ENCODE data around the gene PPP2R2C.

DNA sequence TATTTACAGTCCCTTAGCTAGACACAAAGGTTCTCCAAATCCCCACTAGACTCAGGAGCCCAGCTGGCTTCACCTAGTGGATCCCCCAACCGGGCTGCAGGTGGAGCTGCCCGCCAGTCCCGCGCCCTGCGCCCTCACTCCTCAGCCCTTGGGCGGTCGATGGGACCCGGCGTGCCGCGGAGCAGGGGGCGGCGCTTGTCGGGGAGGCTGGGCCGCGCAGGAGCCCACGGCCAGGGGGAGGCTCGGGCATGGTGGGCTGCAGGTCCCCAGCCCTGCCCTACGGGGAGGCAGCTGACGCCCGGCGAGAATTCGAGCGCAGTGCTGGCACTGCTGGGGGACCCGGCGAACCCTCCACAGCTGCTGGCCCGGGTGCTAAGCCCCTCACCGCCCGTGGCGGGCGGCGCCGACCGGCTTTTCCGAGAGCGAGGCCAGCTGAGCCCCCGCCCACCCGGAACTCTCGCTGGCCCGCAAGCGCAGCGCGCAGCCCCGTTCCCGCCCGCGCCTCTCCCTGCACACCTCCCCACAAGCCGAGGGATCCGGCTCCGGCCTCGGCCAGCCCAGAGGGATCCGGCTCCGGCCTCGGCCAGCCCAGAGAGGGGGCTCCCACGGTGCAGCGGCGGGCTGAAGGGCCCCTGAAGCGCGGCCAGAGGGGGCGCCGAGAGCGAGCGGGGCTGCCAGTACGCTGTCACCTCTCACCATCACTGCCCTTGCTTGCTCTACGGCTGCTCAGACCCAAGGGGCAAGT is 163.3 kb downstream of the PPP2R2C start:
- TF ChIP-seq, protein P1, sequence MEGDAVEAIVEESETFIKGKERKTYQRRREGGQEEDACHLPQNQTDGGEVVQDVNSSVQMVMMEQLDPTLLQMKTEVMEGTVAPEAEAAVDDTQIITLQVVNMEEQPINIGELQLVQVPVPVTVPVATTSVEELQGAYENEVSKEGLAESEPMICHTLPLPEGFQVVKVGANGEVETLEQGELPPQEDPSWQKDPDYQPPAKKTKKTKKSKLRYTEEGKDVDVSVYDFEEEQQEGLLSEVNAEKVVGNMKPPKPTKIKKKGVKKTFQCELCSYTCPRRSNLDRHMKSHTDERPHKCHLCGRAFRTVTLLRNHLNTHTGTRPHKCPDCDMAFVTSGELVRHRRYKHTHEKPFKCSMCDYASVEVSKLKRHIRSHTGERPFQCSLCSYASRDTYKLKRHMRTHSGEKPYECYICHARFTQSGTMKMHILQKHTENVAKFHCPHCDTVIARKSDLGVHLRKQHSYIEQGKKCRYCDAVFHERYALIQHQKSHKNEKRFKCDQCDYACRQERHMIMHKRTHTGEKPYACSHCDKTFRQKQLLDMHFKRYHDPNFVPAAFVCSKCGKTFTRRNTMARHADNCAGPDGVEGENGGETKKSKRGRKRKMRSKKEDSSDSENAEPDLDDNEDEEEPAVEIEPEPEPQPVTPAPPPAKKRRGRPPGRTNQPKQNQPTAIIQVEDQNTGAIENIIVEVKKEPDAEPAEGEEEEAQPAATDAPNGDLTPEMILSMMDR (IDR thresholded peaks at IDR 0.05) = peak in 5 of 12 donors; percentile 7 to 32 (median 21)
- no peak for TF ChIP-seq POLR2A (IDR thresholded peaks at IDR 0.05)

Measured in heart left ventricle (tissue), 13 donors.